BLaER1 (cell line): ENCODE measurements around the gene RNF112.

Experiments used
- H3K27ac ChIP-seq: shearing (Covaris generic); formaldehyde crosslinking; 2 replicates; pipeline ENCODE4 v1.8.1; 2022
- H3K27me3 ChIP-seq: shearing (Covaris generic); formaldehyde crosslinking; 2 replicates; pipeline ENCODE4 v1.8.1; 2022
- H3K36me3 ChIP-seq: shearing (Covaris generic); formaldehyde crosslinking; 2 replicates; pipeline ENCODE4 v1.8.1; 2022
- H3K4me1 ChIP-seq: shearing (Covaris generic); formaldehyde crosslinking; 2 replicates; pipeline ENCODE4 v1.8.1; 2022
- H3K4me2 ChIP-seq: shearing (Covaris generic); formaldehyde crosslinking; 2 replicates; pipeline ENCODE4 v1.8.1; 2022
- H3K4me3 ChIP-seq: shearing (Covaris generic); formaldehyde crosslinking; 2 replicates; pipeline ENCODE4 v1.8.1; 2022
- H3K9ac ChIP-seq: shearing (Covaris generic); formaldehyde crosslinking; 2 replicates; pipeline ENCODE4 v1.8.1; 2022
- H3K9me3 ChIP-seq: shearing (Covaris generic); formaldehyde crosslinking; 2 replicates; pipeline ENCODE4 v1.8.1; 2022
- H4K20me1 ChIP-seq: shearing (Covaris generic); formaldehyde crosslinking; 2 replicates; pipeline ENCODE4 v1.8.1; 2022
- Cebpa-rat ChIP-seq: shearing (Covaris generic); IDR thresholded peaks from 2 replicates; pipeline ENCODE4 v1.8.1; 2022

RNF112 gene

DNA sequence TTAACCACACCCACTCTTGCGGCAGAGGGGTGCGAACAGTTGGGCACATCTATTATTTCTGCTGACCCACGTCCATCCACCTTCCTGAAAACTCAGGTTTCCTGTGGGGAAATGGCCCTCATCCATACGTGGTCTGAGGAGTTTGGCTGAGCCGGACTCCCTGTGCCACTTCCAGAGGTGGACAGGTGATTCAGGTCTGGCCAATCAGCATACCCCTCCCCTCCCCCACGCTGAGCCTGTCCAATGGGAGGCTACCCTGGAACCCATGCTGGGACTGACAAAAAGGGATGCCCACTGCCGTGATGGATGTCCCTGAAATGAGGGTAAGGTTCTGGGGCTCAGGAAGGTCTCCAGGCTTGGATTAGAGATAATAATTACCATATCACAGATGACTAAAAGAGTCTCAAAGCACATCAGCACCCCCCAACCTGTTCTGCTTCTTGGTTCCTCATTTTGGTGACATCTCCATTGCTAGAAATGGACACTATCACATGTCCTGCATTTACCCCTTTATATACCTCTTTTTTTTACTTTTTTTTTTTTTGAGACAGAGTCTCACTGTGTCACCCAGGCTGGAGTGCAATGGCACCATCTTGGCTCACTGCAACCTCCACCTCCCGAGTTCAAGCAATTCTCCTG, 38.0 kb upstream of the RNF112 start:
- H3K9me3 ChIP-seq: no peaks in the 10 kb centered on the region
- no peaks in the 10 kb centered on the region for H3K36me3 ChIP-seq
- peaks cover 46% of the 10 kb centered on the region for H3K4me1 ChIP-seq
- peaks cover 43% of the 10 kb centered on the region for H4K20me1 ChIP-seq
- no peak overlapping the region for H3K4me3 ChIP-seq
- no peak overlapping the region for H3K9ac ChIP-seq
- no peak overlapping the region for H3K4me2 ChIP-seq
- H3K27ac ChIP-seq: no peak overlapping the region
- TF ChIP-seq Cebpa-rat: no peak
- H3K27me3 ChIP-seq: no peaks in the 10 kb centered on the region

DNA sequence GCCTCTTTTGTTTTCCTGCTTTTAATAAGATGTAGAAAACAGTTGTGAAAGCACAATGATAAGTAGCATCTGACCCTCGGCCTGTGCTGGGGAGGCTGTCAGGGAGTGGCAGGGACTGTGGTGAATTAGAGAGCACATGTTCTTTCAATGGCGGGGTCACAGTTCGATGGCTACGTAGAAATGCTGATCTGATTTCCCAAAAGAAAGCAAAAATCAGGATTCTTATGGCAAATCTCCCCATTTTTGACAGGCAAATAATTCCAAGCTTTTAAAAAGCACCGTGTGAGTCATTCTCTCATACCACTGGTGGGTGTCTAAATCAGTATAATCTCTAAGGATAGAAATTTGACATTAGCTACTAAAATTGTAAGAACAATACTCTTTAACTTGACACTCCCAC, 36.9 kb upstream of the RNF112 start:
- Histone ChIP-seq H3K4me1 (peaks cover 51% of the 10 kb centered on the region), H3K9me3 (no peaks in the 10 kb centered on the region), H3K9ac (no peak overlapping the region), H3K27me3 (no peaks in the 10 kb centered on the region), H3K4me2 (no peak overlapping the region), H4K20me1 (peaks cover 42% of the 10 kb centered on the region), H3K4me3 (no peak overlapping the region), H3K27ac (no peak overlapping the region), H3K36me3 (peaks cover 2% of the 10 kb centered on the region; the same call in 1 of the 2 replicates)
- no peak for TF ChIP-seq Cebpa-rat

DNA sequence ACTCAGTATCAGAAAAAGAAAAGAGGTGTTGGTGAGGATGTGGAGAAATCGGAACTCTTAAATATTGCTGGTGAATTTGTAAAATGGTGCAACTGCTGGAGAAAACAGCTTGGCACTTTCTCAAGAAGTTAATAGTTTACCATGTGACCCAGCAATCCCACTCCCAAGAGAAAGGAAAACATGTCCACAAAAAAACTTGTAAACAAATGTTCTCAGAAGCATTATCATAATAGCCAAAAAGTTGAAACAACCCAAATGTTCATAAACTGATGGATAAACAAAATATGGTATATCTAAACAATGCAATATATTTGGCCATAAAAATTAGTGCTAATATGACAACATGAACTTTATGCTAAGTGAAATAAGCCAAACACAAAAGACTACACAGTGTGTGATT, 35.3 kb upstream of the RNF112 start:
- TF ChIP-seq Cebpa-rat: no peak
- Histone ChIP-seq H3K27me3 (no peaks in the 10 kb centered on the region), H3K4me1 (peaks cover 42% of the 10 kb centered on the region), H4K20me1 (peaks cover 32% of the 10 kb centered on the region), H3K9me3 (no peaks in the 10 kb centered on the region), H3K4me3 (no peak overlapping the region), H3K9ac (no peak overlapping the region), H3K4me2 (no peak overlapping the region), H3K27ac (no peak overlapping the region), H3K36me3 (peaks cover 18% of the 10 kb centered on the region)

DNA sequence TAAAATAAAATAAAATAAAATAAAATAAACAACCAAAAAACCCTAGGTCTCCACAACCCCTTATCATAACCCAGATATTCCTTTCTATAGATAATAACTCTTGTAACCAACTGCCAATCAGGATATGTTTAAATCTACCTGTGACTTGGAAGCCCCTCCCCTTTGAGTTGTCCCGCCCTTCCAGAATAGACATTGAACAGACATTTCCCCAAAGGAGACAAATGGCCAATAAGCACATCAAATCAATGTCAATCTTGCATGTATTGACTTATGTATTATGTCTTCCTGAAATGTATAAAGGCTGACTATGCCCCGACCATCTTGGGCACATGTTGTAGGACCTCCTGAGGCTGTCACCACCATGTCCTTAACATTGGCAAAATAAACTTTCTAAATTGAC, 34.2 kb upstream of the RNF112 start:
- Histone ChIP-seq H3K36me3 (peaks cover 28% of the 10 kb centered on the region), H3K9ac (no peak overlapping the region), H3K4me1 (peaks cover 31% of the 10 kb centered on the region), H4K20me1 (peaks cover 22% of the 10 kb centered on the region), H3K27me3 (no peaks in the 10 kb centered on the region), H3K4me3 (peak overlapping the region; percentile 78), H3K9me3 (no peaks in the 10 kb centered on the region), H3K27ac (no peak overlapping the region), H3K4me2 (peak overlapping the region; percentile 90)
- TF ChIP-seq Cebpa-rat: no peak

DNA sequence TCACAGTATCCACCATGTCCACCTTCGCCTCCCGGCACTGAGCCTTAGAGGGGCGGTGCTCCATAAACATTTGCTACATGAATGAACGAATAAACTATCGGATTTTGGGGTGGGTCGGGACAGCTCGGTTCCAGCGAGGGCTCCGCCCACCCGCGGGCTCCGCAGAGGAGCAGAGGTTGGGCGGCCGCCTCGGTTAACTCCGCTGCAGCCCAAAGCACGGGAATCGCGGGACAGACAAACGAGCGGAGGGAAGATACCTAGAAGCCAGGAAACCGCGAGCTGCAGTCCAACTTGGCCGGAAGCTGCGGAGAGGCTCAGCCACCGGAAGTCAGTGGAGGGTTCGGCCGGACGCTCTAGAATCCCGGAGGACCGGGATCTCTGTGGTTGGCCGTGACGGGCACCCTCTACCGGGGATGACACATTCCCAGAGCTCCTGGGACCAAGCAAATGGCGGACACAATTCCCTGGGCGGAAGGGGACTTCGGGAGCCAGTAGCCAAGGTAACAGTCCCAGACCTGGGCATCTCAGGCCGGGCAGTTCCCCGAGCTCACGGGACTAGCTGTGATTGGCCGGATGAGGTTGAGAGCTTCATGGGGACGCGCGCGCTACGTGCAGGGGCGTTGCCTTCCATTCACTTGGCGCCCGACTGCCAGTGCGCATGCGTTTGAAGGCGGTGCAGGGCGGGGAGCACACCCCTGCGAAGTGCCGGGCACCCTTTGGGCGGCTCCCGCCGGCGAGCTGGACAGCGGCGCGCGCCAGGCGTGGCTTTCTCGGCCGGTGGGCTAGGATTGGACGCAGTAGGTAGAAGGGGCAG, 33.2 kb upstream of the RNF112 start:
- peak overlapping the region; percentile 78 for H3K4me3 ChIP-seq

DNA sequence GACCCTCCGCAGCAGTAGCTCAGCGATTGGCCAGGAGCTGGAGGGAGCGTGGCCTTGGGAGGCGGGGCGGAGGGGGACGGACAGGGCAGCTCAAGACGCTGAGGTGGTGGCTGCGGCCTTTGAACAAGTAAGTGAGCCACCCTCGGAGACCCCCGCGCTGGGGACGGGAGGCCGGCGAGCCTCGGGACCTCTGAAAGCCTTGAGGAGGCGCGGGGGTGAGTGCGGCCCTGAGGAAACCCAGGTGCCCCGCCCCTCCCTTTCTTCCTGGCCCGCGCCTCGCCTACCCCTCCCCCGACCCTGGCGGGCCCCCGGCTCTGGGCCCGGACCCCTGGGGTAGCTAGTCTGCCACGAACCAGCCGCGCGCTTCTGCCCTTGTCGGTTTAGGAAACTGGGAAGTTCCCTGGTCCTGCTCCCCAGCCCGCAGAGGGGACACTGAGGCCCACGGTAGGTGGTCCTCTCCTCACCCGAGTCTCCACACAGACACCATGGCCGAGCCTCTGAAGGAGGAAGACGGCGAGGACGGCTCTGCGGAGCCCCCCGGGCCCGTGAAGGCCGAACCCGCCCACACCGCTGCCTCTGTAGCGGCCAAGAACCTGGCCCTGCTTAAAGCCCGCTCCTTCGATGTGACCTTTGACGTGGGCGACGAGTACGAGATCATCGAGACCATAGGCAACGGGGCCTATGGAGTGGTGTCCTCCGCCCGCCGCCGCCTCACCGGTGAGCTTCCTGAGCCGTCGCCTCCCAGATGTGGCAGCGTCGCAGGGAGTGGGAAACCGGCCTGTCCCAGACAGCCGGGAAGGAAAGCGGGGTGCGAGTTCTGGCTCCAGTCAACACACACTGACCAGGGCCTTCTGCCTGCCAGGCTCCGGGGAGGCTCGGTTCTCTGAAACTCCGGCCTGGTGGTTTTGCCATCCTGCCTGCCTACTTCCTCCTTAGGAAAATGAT, 32.3 kb upstream of the RNF112 start, which contains the start of gene MAPK7:
MAPK7 (plus strand) TSS at position 83 of the 945 bp plus-strand sequence; CDS start at position 486, 403 bp downstream.
- Histone ChIP-seq H4K20me1 (peaks cover 13% of the 10 kb centered on the region; the same call in 1 of the 2 replicates), H3K9ac (peak within 1 kb of the TSS; percentile 82), H3K9me3 (no peaks in the 10 kb centered on the region), H3K36me3 (peaks cover 47% of the 10 kb centered on the region), H3K4me3 (peak within 1 kb of the TSS; percentile 78), H3K27ac (peak within 1 kb of the TSS; percentile 68), H3K4me2 (peak within 1 kb of the TSS; percentile 96), H3K4me1 (peaks cover 23% of the 10 kb centered on the region), H3K27me3 (no peaks in the 10 kb centered on the region)
- no peak for TF ChIP-seq Cebpa-rat

More for the DNA sequence above, 33.2 kb upstream of the RNF112 start:
- peak overlapping the region; percentile 82 for H3K9ac ChIP-seq
- TF ChIP-seq Cebpa-rat: no peak
- peaks cover 12% of the 10 kb centered on the region; the same call in 1 of the 2 replicates for H4K20me1 ChIP-seq
- no peaks in the 10 kb centered on the region for H3K27me3 ChIP-seq
- peak overlapping the region; percentile 96 for H3K4me2 ChIP-seq
- peaks cover 23% of the 10 kb centered on the region for H3K4me1 ChIP-seq
- no peaks in the 10 kb centered on the region for H3K9me3 ChIP-seq
- peaks cover 38% of the 10 kb centered on the region for H3K36me3 ChIP-seq
- peak overlapping the region; percentile 65 for H3K27ac ChIP-seq

DNA sequence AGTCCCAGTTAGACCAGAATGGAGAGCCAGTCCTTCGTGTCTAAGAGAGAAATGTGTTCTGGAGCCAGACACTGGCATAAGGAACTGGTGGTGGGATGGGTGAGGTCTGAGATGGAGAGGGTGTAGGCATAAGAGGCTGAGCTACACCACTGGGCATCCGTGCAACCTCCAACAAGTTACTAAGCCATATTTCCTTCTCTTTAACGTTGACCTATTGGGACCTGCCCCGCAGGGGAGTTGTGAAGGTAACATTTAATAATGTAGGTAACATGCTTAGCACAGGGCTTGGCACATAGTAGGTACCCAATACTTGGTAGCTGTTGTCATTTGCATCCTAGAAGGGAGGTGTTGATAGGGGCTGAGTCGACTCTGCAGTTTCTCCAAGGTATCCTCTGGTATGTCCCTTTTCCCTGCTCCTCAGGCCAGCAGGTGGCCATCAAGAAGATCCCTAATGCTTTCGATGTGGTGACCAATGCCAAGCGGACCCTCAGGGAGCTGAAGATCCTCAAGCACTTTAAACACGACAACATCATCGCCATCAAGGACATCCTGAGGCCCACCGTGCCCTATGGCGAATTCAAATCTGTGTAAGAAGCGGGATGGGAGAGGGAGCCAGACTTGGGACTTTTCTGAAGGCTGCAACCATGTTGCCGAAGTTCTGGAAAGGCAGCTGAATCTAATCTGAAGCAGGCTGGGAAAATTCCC, 31.5 kb upstream of the RNF112 start:
- Histone ChIP-seq H3K9me3 (no peaks in the 10 kb centered on the region), H3K27me3 (no peaks in the 10 kb centered on the region), H3K4me3 (peak overlapping the region; percentile 78), H3K4me2 (peak overlapping the region; percentile 96), H3K9ac (peak overlapping the region; percentile 82), H4K20me1 (peaks cover 21% of the 10 kb centered on the region; the same call in 1 of the 2 replicates), H3K27ac (no peak overlapping the region), H3K4me1 (peaks cover 31% of the 10 kb centered on the region), H3K36me3 (peaks cover 55% of the 10 kb centered on the region)
- no peak for TF ChIP-seq Cebpa-rat

DNA sequence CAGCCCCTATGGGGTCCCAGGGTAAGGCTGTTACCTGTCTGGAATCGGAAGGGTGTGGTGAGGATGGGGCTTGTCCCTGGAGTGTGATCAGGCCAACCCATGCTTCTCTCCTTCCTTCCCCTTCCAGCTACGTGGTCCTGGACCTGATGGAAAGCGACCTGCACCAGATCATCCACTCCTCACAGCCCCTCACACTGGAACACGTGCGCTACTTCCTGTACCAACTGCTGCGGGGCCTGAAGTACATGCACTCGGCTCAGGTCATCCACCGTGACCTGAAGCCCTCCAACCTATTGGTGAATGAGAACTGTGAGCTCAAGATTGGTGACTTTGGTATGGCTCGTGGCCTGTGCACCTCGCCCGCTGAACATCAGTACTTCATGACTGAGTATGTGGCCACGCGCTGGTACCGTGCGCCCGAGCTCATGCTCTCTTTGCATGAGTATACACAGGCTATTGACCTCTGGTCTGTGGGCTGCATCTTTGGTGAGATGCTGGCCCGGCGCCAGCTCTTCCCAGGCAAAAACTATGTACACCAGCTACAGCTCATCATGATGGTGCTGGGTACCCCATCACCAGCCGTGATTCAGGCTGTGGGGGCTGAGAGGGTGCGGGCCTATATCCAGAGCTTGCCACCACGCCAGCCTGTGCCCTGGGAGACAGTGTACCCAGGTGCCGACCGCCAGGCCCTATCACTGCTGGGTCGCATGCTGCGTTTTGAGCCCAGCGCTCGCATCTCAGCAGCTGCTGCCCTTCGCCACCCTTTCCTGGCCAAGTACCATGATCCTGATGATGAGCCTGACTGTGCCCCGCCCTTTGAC, 30.3 kb upstream of the RNF112 start:
- Histone ChIP-seq H3K9me3 (no peaks in the 10 kb centered on the region), H3K27ac (no peak overlapping the region), H3K27me3 (no peaks in the 10 kb centered on the region), H3K9ac (no peak overlapping the region), H3K4me1 (peaks cover 43% of the 10 kb centered on the region), H4K20me1 (peaks cover 28% of the 10 kb centered on the region; the same call in 1 of the 2 replicates), H3K4me3 (no peak overlapping the region), H3K4me2 (no peak overlapping the region), H3K36me3 (peaks cover 56% of the 10 kb centered on the region)
- no peak for TF ChIP-seq Cebpa-rat
